DND-41 (cell line): ENCODE results near the gene STEAP3.

ENCODE experiments used
- EZH2 ChIP-seq: IDR thresholded peaks from 3 replicates; pipeline ENCODE4 v1.6.1; 2012; ENCODE audit warnings: borderline replicate concordance, low read depth, mild to moderate bottlenecking, moderate library complexity, low read length, inconsistent platforms; ENCODE audit not compliant: severe bottlenecking
- TF ChIP-seq, protein P1 (sequence below): IDR thresholded peaks from 2 replicates; pipeline ENCODE4 v1.5.1; 2012; ENCODE audit warnings: borderline replicate concordance, low read length, moderate library complexity, mild to moderate bottlenecking; ENCODE audit not compliant: poor library complexity, severe bottlenecking; ENCODE audit errors: extremely low read depth

DNA sequence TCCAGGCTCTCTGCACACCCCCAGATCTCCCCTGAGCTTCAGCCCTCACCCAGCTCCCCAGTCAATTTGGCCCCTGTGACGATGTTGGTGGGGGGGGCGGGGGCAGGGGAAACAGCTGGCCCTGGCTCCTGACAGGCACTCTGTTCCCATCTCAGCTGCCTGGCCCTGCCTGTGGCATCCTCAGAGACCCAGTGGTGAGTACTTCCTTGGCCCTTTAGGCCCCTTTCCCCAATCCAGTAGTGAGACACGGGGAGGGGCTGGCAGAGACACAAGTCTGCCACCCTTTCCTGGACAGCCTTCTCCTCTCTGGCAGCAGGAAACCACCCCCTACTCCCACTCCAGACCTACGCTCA is 45.8 kb upstream of the STEAP3 start:
- no peak for TF ChIP-seq EZH2
- TF ChIP-seq, protein P1, sequence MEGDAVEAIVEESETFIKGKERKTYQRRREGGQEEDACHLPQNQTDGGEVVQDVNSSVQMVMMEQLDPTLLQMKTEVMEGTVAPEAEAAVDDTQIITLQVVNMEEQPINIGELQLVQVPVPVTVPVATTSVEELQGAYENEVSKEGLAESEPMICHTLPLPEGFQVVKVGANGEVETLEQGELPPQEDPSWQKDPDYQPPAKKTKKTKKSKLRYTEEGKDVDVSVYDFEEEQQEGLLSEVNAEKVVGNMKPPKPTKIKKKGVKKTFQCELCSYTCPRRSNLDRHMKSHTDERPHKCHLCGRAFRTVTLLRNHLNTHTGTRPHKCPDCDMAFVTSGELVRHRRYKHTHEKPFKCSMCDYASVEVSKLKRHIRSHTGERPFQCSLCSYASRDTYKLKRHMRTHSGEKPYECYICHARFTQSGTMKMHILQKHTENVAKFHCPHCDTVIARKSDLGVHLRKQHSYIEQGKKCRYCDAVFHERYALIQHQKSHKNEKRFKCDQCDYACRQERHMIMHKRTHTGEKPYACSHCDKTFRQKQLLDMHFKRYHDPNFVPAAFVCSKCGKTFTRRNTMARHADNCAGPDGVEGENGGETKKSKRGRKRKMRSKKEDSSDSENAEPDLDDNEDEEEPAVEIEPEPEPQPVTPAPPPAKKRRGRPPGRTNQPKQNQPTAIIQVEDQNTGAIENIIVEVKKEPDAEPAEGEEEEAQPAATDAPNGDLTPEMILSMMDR, result no peak
